GM10266 (cell line): Measurements from ENCODE around the gene C14orf132.
A peak's percentile ranks its signal among the peaks of the same experiment; 100 is the strongest.

ENCODE experiments used
- DNase-seq: peaks from one replicate; pipeline ENCODE4 v3.0.0; 2012; ENCODE audit errors: extremely low spot score
- TF ChIP-seq, protein P1 (sequence below): IDR thresholded peaks from 2 replicates; pipeline ENCODE4 v1.5.1; 2012; ENCODE audit warnings: mild to moderate bottlenecking, low read depth; ENCODE audit not compliant: control insufficient read depth, insufficient read depth; ENCODE audit errors: missing control alignments

Gene C14orf132

DNA sequence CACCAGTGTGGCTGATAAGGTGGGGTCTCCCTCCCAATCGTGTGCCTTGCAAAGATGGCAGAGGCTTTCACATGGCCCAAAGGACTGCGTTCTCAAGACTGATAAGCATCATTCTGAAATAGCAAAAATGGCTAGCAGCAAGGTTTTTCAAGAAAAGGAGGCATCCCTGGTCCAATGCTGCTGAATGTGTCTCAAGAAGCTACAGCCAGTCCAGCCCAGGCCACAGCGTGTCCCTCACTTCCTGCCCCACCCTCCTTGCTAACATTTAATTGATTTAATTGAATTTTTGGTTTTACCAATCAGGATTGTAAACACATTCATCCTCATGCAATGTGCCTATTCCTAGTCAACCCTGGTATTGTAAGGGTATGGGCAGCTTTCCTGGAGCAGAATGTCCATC is 55.9 kb downstream of the C14orf132 start:
- TF ChIP-seq, protein P1, sequence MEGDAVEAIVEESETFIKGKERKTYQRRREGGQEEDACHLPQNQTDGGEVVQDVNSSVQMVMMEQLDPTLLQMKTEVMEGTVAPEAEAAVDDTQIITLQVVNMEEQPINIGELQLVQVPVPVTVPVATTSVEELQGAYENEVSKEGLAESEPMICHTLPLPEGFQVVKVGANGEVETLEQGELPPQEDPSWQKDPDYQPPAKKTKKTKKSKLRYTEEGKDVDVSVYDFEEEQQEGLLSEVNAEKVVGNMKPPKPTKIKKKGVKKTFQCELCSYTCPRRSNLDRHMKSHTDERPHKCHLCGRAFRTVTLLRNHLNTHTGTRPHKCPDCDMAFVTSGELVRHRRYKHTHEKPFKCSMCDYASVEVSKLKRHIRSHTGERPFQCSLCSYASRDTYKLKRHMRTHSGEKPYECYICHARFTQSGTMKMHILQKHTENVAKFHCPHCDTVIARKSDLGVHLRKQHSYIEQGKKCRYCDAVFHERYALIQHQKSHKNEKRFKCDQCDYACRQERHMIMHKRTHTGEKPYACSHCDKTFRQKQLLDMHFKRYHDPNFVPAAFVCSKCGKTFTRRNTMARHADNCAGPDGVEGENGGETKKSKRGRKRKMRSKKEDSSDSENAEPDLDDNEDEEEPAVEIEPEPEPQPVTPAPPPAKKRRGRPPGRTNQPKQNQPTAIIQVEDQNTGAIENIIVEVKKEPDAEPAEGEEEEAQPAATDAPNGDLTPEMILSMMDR: no peak
- DNase-seq: no peak

DNA sequence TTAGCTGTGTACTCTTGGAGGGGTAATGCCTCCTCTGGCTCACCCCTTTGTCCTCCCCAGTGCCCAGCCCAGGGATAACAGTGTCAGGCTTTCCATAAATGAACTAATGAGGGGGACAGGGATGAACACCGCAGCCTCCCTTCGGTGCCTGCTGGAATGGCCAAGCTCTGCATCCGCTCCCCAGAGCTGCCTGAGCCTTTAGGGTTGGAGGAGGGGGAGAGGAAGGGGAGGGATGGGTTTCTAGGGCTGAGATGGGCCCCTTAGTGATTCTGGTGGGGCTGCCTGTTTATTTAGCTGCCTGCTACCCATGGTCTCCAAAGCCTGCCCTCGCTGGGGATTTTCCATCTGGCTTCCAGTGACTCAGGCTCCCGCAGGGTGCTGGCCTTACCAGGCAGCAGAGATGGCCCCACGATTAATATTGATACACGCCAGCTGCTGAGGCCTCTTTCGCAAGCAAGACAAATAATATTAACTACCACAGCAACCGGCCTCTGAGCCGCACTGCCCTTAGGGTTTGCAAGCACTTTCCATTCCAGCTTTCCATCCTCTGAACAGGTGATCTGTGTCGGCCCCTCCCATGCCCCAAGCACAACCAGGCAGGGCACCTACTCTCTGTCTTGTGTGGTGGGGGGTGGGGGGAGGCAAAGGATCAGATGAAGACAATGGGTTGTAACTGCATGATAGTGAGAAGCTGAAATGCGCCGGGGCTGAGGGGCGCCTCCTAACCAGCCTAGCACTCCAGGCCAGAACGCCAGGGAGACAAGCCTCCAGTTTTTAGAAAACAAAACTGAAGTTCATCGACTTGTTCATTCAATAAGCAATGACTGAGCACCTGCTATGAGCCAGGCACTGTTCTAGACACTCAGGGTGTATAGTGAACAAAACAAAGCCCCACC is 56.7 kb downstream of the C14orf132 start:
- no peak for DNase-seq
- TF ChIP-seq, protein P1: no peak

DNA sequence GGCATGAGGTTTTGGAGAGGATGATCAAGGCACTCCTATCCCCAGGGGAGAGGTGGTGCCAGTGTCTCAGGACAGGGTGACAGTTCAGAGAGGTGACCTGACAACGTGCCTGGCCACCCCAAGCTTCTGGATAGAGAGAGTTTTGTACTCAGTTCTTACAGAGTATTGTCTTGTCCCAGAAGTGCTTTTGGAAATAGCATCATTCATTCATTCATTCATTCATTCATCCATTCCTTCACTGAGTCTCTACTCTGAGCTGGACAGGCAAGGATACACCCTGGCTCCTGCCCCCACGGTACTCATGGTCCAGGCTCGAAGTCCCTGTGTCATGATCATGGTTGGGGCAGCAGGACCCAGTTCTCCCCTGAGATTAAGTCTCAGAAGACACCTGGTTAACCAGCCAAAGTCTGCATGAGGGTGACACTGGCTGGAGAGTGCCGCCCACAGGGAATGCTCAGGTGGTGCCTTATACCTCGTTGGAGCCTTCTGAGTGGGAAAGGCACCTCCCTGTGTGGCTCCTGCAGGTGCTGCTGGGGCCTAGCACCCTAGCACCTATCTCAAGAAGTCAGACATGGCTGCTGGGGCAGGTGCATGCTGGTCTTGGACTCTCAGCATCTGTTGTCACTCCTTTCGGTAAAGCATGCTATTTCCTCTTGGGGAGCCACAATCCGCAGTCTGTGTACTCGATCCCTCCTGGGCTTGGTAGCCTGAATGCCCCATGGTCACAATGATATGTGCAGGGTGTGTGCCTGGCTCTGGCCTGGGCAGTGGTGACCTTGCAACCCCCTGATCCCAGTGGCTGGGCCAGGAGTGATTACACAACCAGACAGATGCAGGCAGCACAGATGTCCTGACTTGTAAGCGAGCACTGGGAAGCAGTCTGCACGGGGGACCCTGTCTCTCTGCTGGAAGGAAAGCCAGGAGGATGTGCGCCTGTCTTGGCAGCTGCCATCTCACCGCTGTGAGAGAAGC is 57.8 kb downstream of the C14orf132 start:
- TF ChIP-seq, protein P1: no peak
- no peak for DNase-seq

DNA sequence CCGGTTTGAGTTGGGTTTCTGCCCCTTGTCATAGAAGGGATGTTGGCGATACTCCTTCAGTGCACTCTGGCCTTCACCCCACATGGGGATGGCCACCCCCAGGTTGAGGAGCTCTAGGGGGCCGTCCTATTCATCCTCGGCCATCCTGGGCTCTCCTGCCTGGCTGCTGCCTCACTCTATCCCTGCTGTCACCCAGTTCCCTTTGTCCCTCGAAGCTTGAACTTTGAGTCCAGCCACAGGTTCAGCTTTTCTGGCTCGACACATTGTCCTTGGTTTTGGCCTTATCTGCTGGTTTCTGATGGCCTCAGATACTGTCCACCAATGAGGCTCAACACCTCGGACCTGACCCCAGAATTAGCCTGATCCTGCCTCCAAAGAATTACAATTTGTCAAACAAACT is 58.6 kb downstream of the C14orf132 start:
- TF ChIP-seq, protein P1: no peak
- no peak for DNase-seq

DNA sequence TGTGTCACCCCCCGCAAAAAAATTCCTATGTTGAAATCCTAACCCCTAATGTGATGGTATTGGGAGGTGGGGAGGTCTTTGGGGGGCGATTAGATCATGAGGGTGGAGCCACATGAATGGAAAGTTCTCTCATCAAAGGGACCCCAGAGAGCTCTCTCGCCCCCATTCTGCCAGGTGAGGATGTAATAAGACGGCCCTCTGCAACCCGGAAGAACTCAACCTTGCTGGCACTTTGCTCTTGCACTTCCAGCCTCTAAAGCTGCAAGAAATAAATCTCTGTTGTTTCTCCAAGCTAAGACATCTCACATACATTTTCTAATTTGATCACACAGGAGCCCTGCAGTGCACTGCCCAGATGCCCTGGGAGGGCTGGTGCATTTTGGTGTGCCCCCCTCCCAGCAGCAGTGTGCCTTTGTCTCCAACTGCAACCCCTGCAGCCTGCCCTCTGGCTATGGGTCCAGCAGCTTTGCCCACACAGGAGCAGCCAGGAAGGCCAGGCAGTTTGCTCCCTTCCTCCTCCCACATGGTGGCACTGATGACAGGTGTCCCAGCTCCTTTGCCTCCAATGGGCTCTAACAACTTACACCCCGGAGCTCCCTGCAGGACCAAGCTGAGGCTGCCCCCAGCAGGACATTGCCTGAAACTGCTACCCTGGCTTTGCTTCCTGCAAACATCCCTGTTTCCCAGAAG is 59.3 kb downstream of the C14orf132 start:
- TF ChIP-seq, protein P1: peak; percentile 54

DNA sequence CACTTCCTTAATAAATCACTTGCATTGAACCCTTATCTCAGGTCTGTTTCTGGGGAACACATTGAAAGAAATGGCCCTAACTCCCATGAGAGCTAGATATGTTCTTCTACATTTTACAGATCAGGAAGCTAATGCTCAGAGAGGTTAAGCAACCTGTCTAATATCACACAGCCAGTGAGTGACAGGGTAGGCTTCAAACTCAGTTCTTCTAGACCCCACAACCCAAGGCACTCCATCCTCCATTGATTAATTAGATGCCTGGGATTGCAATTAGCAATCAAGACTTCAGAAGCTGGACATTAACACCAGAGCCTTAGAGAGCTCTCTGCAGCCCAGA is 59.8 kb downstream of the C14orf132 start:
- TF ChIP-seq, protein P1: no peak
- no peak for DNase-seq

More for the DNA sequence above, 59.3 kb downstream of the C14orf132 start:
- DNase-seq: peak; percentile 25
